KMS-11 (cell line): ENCODE data around the gene NLRC3.
A peak's percentile ranks its signal among the peaks of the same experiment; 100 is the strongest.

ENCODE experiments used
- H2AFZ ChIP-seq: fragments of 200-600 bp; sonication (generic); 2 replicates; pipeline ENCODE4 v1.6.1; 2016; ENCODE audit warnings: antibody characterized with exemption, mixed run types, low read depth
- H3K27ac ChIP-seq: fragments of 200-600 bp; sonication (generic); 2 replicates; pipeline ENCODE4 v1.6.1; 2016; ENCODE audit warnings: mild to moderate bottlenecking, mixed run types
- H3K27me3 ChIP-seq: fragments of 200-600 bp; sonication (generic); 2 replicates; pipeline ENCODE4 v1.6.1; 2017; ENCODE audit warnings: mild to moderate bottlenecking, low read depth, mixed run types, moderate library complexity; ENCODE audit not compliant: insufficient read depth
- H3K36me3 ChIP-seq: fragments of 200-600 bp; sonication (generic); 2 replicates; pipeline ENCODE4 v1.6.1; 2017; ENCODE audit warnings: mild to moderate bottlenecking, mixed run types; ENCODE audit not compliant: insufficient read depth
- H3K4me1 ChIP-seq: fragments of 200-600 bp; sonication (generic); 2 replicates; pipeline ENCODE4 v1.6.1; 2016; ENCODE audit warnings: mild to moderate bottlenecking, low read depth, mixed run types; ENCODE audit not compliant: poor library complexity, severe bottlenecking
- H3K4me2 ChIP-seq: fragments of 200-600 bp; sonication (generic); 2 replicates; pipeline ENCODE4 v1.7.0; 2016; ENCODE audit warnings: mild to moderate bottlenecking, mixed run types
- H3K4me3 ChIP-seq: fragments of 200-600 bp; sonication (generic); IDR thresholded peaks from 2 replicates; pipeline ENCODE4 v1.6.1; 2017; ENCODE audit warnings: low read depth, low read length, mixed read lengths; ENCODE audit not compliant: insufficient read depth
- H3K79me2 ChIP-seq: fragments of 200-600 bp; sonication (generic); 2 replicates; pipeline ENCODE4 v1.6.1; 2016; ENCODE audit warnings: low read depth, mixed run types; ENCODE audit not compliant: insufficient read depth
- H3K9ac ChIP-seq: fragments of 200-600 bp; sonication (generic); 2 replicates; pipeline ENCODE4 v1.6.1; 2016; ENCODE audit warnings: mild to moderate bottlenecking, mixed run types
- H4K20me1 ChIP-seq: fragments of 200-600 bp; sonication (generic); 2 replicates; pipeline ENCODE4 v1.6.1; 2016; ENCODE audit warnings: mild to moderate bottlenecking, mixed run types; ENCODE audit not compliant: insufficient read depth
- CTCF ChIP-seq: fragments of 200-600 bp; sonication (generic); conservative IDR thresholded peaks from 2 replicates; pipeline ENCODE4 v1.6.1; 2017; ENCODE audit warnings: low read depth, mild to moderate bottlenecking, antibody characterized with exemption, low read length, moderate library complexity, mixed read lengths

Gene NLRC3

DNA sequence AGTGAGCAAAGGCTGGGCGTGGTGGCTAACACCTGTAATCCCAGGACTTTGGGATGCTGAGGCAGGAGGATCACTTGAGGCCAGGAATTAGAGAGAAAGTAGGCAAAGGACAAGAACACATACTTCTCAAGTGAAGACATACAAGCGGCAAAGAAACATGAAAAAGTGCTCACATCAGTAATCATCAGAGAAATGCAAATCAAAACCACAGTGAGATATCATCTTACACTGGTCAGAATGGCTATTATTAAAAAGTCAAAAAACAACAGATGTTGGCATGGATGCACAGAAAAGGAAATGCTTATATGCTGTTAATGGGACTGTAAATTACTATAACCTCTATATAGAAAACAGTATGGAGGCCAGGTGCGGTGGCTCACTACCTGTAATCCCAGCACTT lies 46.4 kb upstream of the NLRC3 start:
- H3K36me3 ChIP-seq: no peaks in the 10 kb centered on the region
- H3K4me2 ChIP-seq: peak overlapping the region; percentile 88
- H3K4me1 ChIP-seq: peaks cover 85% of the 10 kb centered on the region
- peak overlapping the region; percentile 61; the same call in 1 of the 2 replicates for H3K9ac ChIP-seq
- H4K20me1 ChIP-seq: no peaks in the 10 kb centered on the region
- no peak for TF ChIP-seq CTCF
- peaks cover 40% of the 10 kb centered on the region for H3K79me2 ChIP-seq
- no peak overlapping the region for H2AFZ ChIP-seq
- H3K4me3 ChIP-seq: no peak overlapping the region
- peak overlapping the region; percentile 91 for H3K27ac ChIP-seq
- H3K27me3 ChIP-seq: no peaks in the 10 kb centered on the region

DNA sequence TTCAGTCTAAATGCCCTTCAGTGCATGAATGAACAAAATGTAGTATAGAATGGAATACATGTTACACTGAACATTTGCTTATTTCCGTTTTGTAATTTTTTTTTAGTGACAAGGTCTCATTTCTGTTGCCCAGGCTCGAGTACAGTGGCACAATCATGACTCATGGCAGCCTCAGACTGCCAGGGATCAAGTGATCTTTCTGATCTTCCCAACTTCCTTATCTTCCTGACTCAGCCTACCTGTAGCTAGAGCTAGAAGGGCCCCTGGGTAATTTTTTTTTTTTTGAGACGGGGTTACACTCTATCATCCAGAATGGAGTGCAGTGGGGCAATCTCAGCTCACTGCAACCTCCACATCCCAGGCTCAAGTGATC lies 41.6 kb upstream of the NLRC3 start:
- Histone ChIP-seq H3K79me2 (peaks cover 48% of the 10 kb centered on the region; the same call in 1 of the 2 replicates), H3K4me2 (no peak overlapping the region), H3K4me1 (peaks cover 42% of the 10 kb centered on the region), H4K20me1 (no peaks in the 10 kb centered on the region), H3K36me3 (no peaks in the 10 kb centered on the region), H2AFZ (no peak overlapping the region), H3K9ac (no peak overlapping the region), H3K27me3 (no peaks in the 10 kb centered on the region), H3K4me3 (no peak overlapping the region), H3K27ac (no peak overlapping the region)
- no peak for TF ChIP-seq CTCF

DNA sequence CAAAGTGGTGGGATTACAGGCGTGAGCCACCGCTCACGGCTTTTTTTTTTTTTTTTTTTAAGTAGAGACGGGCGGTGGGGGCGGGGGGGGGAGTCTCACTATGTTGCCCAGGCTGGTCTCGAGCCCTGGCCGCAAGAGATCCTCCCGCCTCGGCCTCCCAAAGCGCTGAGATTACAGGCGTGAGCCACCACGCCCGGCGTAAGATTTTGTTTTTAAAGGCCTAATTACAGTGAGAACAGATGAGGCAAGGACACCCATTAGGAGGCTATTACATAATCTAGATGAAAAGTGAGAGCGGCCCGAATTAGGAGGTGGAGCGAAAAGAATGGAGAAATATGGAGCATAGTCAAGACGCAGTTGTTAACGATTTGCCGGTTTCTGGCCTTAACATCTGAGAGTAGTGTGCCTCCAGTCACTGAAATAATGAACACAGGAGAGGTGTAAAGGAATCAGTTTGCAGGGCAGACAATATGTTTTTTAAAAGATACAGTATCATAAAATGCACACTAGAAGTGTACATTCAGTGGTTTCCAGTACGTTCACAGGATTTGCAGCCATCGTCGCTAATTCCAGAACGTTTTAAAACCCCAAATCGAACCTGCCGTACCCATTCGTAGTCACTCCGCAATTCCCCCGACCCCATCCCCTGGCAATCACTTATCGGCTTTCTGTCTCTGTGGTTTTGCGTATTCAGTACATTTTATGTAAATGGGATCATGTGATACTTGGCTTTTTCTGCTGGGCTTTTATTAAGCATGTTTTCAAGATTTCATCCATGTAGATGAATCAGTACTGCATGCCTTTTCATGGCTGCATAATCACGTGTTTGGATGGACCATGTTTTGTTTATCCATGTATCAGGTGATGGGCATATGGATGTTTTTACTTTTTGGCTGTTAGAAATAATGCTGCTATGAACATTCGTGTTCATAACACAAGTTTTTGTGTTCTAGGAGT lies 35.6 kb upstream of the NLRC3 start:
- no peaks in the 10 kb centered on the region for H3K36me3 ChIP-seq
- peaks cover 16% of the 10 kb centered on the region for H3K4me1 ChIP-seq
- H3K27ac ChIP-seq: no peak overlapping the region; the same call in 1 of the 2 replicates
- no peaks in the 10 kb centered on the region for H3K27me3 ChIP-seq
- no peak overlapping the region; the same call in 1 of the 2 replicates for H3K9ac ChIP-seq
- H3K4me2 ChIP-seq: peak overlapping the region; percentile 66
- no peak for TF ChIP-seq CTCF
- H3K79me2 ChIP-seq: peaks cover 41% of the 10 kb centered on the region; the same call in 1 of the 2 replicates
- no peaks in the 10 kb centered on the region for H4K20me1 ChIP-seq
- no peak overlapping the region for H2AFZ ChIP-seq
- no peak overlapping the region for H3K4me3 ChIP-seq

GRCh38 chr16:3611146-3611975 lies 34.2 kb upstream of the NLRC3 start, which contains the start of gene SLX4:
Gene SLX4 (minus strand): TSS chr16:3611606. CDS start chr16:3608964, 2,642 bp downstream.
- Histone ChIP-seq H3K4me2 (peak within 1 kb of the TSS; percentile 72), H3K4me1 (peaks cover 16% of the 10 kb centered on the region), H3K79me2 (peaks cover 41% of the 10 kb centered on the region; the same call in 1 of the 2 replicates)

More at GRCh38 chr16:3611146-3611975, 34.2 kb upstream of the NLRC3 start, which contains the start of gene SLX4:
- Histone ChIP-seq H3K27ac (peak within 1 kb of the TSS; percentile 46), H3K36me3 (no peaks in the 10 kb centered on the region), H4K20me1 (no peaks in the 10 kb centered on the region), H3K4me3 (no peak within 1 kb of the TSS), H3K9ac (peak within 1 kb of the TSS; percentile 65), H2AFZ (peak within 1 kb of the TSS; percentile 95), H3K27me3 (no peaks in the 10 kb centered on the region)
- no peak for TF ChIP-seq CTCF
